ENCODE results near the gene HCN3.

Gene HCN3

DNA sequence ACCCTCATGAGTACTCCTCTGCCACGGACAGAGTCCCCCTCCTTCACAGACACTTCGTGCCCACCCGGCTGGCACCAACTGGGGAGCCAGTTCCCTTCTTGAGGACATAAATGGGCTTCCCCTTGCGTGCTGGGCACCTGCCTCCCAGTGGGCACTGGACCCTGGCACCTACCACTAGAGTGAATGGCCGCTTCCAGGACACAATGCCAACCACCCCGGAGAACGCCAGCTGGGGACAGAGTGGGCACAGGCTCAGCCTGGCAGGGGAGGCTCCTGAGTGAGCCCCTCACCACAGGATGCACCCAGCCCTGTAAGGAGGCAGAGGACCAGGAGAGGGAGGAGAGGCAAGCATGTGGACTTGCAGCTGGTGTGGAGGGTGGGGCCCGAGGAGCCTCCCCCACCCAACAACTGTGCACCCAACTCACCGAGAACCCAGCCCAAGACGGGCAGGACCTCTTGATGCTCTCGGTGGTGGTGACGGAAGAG, 23.0 kb upstream of the HCN3 start:
- no peak for DNase-seq (ENCODE audit: low read depth in 2 of 2)

DNA sequence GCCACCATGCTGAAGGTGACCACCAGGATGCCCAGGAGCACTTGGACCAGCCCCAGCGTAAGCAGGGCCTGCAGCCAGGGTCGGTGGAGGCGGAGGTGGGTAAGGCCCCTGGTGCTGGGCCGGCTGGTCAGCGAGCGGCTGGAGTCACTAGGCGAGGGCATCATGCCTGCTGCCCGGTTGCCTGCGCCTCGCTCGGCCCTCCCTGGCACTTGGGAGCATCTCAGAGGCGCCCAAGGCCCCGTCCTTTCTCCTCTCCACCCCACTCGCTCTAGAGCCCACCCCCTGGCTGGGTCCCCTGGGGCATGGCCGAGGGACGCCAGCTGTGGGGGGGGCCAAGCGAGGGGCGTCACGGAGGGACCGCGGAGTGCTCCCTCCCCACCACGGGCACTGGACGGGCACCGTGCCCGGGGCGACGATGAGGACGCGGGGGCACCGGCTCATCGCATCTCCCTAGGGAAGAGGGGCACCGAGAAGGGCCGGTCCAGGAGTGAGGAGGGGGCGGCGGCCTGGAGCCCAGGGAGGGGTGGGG, 22.5 kb upstream of the HCN3 start:
- DNase-seq (ENCODE audit: low read depth in 2 of 2) = no peak

DNA sequence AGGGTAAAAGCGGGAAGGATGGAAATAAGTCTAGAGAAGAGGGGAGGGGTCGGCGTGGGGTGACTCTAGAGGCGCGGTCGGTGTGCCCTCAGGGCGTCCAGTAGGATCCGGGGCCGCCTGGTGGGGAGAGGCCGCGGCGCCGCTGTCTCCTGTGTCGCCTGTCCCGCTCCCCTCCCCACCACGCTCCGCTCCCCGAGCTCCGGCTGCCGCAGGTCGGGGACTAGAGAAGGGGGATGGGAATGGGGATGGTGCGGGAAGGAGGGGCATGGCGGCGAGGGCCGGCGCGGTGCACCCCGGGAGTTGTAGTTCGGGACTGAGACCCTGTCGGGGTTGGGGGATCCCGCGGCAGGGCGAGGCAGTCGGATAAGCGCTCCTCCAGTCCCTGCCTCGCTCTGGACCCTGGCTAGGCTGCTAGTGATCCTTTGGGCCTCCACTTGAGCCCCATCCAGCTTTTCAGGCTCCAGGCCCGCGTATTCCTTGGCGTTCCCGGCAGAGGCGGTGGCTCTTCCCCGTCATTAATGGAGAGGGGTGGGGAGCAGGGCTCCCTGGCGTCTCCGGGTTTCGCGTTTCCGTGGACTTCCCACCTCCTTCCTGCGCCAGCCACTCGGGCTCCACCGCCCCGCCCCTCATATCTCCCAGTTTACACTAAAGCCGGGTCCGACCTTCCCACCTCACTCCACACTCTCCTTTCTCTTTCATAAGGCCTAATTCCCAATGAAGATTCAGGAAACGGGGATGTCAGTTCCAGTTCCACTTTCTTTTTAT, 21.8 kb upstream of the HCN3 start, which contains the start of gene ENTREP3:
TSS of gene ENTREP3 (minus strand) at position 241 of the 765 bp plus-strand sequence. CDS start 606 bp downstream, outside the sequence.
- peak; percentile 64 to 76 for DNase-seq (ENCODE audit: low read depth in 2 of 2)

- no peak for DNase-seq (ENCODE audit: low read depth in 2 of 2)
Measured at GRCh38 chr1:155256058-155256852, 21.0 kb upstream of the HCN3 start.

DNA sequence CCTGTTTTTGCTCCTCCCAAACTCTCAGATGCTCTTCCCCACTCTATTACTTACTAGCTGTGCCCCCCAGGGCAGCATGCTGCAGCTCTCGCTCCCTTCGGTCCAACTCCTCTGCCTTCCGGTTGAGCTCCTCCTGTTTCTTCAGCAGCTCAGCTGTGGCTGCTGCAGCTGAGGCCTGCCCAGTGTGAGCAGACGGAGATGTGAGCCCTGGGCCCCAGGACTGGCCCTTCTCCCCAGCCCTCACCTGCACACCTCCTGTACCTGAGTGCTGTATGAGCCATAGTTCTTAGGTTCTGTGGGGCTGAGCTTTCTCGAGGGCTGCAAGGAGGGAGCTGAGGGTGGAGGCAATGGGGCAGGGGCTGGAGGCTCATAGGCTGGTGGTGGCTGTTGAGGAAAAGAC, 17.0 kb upstream of the HCN3 start:
- DNase-seq (ENCODE audit: low read depth in 2 of 2) = no peak

DNA sequence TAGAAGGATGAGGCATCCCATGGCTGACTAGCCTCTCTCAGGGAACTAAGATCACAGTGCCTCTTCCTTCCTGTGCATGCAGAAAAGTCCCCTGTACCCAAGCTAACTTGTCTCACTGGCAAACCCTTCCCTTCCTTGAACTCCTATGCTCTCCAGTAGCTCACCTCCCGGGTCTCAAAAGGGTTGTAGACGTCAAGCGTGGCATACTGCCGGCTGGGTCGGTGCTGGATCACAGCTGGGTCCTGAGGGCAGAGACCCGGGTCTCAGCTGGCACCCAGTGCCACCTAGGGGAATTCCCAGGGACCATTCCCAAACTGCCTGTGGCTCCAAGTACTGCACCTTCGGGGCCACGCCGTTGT, 15.8 kb upstream of the HCN3 start:
- peak in 1 of 2 donors; percentile 21 for DNase-seq (ENCODE audit: low read depth in 2 of 2)

DNA sequence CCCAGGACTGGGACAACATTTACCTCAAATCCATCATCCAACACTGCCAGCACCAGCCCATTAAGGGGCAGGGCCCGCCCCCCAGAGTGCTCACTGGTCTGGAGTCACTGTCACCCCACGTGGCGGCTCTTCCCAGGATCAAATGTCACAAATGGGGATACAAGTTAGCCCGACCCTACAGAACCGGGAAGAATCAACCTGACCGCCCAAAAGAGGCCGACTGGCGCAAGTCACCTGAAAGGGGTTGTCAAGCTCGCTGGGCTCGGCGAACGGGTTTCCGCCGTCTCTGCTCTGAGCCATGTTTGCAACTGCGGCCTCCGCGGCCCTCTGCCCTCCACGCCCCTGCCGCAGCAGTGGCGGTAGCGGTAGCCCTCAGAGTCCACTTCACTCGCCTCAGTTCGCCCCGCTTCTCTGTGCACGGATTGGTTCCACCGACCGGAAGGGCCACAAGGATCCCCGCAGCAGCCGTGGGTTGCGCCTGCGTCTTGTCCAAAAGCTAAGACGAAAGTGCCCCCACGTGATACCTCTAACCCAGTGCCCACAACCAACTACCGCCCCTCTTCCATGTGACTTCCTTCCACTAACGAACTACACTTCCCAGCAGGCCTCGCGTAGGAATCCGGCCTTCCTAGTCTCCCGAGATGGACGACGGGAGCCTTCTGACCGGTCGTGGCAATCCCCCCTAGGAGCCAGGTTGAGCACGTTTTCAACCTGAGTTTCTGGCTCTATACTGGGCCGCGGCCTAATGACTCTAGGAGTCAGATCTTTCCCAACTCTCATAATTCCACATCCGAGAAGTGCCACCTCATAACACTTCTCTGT, 15.2 kb upstream of the HCN3 start, which contains the start of gene SCAMP3:
TSS of gene SCAMP3 (minus strand) at position 509 of the 822 bp plus-strand sequence. CDS start at position 300, 209 bp downstream.
- DNase-seq (ENCODE audit: low read depth in 2 of 2) = peak; percentile 71 to 77

GRCh38 chr1:155263067-155263466, 14.2 kb upstream of the HCN3 start:
- no peak for DNase-seq (ENCODE audit: low read depth in 2 of 2)

DNA sequence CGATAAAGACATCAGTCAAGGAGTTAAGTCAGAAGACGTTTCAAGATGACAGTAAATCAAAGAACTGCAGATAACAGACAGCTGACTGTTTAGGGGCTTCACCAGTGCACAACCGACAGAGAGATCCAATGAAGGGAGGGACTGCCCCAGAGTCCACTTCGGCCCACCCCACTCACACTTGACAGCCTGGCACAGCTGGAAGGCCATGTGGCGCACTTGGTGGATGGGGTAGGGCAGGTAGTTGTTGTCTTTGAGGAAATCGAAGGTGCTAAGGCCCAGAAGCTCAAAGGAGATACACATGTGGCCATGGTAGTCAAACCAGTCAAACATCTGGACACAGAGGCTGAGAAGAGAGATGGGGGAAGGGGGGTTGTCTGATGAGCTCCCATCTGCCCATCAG, 10.7 kb upstream of the HCN3 start:
- no peak for DNase-seq (ENCODE audit: low read depth in 2 of 2)

DNA sequence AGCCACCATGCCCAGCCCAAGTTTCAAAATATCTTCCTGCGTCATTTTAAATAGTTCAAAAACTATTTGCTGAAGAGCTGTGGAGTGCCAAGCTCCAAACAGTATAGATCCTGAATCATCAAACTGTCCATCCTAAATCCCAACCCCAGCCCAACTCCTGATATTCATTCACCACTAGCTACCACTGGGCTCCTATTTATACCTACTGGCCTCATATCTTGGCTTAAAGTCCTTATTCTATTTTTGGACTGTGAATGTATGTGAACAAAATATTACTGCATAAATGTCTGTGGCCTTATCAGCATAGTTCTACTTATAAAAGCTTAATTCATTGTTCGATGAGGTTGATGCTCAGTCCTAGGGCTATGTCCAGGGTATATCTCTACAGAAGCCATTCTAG, 9.9 kb upstream of the HCN3 start:
- DNase-seq (ENCODE audit: low read depth in 2 of 2) = no peak

DNA sequence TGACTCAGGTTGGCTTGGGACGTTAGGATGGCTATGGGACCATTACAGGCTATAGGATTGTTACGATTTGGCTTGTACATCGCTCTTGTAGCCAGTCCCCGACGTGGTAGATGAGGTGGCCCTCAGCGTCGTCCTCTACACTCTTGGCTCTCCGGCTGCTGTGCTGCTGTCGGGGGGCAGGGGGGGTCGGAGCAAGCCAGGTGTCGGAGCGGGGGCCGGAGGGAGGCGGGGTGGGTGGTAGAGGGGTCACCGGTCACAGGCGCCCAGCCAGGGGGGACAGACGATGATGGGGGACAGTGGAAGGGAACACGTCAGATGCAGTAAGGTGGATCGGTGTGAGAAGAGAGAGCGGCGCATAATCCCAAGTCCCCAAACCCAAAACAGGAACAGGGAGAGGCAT, 8.6 kb upstream of the HCN3 start:
- DNase-seq (ENCODE audit: low read depth in 2 of 2) = no peak

- DNase-seq (ENCODE audit: low read depth in 2 of 2) = no peak
Measured at GRCh38 chr1:155269381-155269780, 7.9 kb upstream of the HCN3 start.

DNA sequence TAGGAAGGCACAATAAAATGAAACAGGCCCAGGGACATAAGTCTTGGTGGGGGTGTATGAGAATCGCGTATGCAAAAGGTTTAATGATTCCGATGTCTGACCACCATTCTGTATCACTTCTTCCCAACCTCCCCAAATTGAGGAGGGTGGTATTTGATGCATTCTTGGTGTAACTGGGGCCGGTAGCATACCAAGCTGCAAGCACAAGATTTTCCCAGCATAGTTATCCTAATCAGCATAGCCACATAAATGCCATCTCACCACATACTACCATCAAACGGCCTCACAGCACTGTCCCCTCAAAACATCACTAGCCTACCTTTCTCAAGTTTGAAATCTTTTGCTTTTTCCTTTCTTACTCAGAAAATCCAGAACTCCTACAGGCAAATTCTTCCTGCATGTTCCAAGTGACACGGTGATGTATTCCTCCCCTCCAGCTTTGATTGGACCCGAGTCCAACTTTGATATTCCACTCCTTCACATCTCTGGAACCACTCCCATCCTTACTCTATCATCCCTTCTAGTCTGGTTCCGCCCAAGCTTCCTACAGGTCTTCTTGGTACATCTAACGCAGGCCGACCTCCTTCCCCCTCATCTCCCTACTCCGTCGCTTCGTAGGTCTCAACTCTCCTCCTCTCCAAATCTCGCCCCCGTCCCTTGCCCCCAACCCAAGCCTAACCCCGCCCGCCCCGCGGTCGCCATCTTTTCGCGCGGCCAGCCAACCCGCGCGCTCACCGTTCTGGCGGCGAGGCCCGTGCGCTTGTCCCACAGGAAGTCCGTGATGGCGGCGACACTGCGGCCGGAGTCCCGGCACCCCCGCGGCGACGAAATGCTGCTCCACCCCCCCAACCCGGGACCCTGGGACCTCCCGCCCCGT, 4.6 kb upstream of the HCN3 start:
- no peak for DNase-seq (ENCODE audit: low read depth in 2 of 2)

DNA sequence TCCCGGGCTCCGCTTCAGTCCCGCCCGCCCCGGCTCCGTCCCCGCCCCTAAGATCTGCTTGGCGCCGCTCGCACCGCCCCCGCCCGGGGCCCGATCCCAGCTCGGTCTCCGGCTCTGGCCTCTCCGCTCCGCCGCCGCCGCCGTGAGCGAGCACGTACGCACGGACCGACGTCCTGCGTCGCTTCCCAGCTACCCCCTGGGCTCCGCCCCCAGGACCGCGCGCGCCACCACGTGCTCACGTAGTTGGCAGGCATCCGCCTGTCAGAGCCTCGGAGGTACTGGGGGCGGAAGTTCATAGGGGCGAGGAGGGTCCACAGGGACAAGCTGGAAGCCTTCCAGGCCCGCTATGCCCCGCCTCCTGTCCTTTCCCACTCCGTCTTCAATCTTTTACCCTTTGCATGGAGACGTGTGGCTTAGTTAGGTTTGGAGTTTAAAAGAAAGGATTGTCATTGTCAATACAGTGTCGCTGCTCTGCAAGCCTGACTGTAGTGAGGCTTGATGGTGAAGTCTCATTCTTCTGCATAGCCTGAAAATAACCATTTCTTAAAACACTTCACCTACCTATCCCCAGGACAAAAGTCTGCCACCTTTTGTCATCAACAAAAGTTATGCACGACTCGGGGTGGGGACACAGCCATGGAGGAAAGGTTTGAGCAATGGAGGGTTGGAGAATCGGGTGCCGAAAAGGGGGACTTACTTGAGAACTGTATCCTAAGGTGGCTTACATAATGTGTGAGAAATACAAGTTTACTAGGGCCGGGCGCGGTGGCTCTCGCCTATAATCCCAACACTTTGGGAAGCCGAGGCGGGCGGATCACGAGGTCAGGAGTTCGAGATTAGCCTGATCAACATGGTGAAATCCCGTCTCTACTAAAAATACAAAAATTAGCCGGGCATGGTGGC, 3.7 kb upstream of the HCN3 start, which contains the start of gene CLK2:
TSS of gene CLK2 (minus strand) at position 162 of the 903 bp plus-strand sequence. CDS start 2,527 bp downstream, outside the sequence.
- peak; percentile 91 to 96 for DNase-seq (ENCODE audit: low read depth in 2 of 2)

GRCh38 chr1:155277902-155278688, 832 bp downstream of the HCN3 start:
- peak; percentile 65 to 67 for DNase-seq (ENCODE audit: low read depth in 2 of 2)

GRCh38 chr1:155278689-155279160, 1.5 kb downstream of the HCN3 start:
- DNase-seq (ENCODE audit: low read depth in 2 of 2) = no peak

DNA sequence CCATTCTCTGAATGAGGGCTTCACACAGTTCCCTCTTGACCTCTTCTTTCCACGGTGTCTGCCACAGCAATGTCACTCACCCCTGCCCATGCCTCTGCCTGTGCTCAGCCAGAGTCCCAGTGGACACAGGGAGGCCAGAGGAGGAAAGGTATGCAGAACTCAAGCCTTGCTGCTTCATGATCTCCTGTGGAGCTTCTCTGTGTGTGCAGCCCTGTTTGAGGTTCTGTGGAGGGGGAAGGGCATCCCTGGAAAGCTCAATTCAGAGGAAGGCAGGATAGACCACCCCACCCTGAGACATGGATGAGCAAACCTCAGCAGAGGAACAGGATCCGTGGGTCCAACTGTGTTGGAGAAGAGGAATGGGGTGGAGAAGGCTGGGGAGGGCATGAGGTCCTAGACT, 2.0 kb downstream of the HCN3 start:
- DNase-seq (ENCODE audit: low read depth in 2 of 2) = no peak

DNA sequence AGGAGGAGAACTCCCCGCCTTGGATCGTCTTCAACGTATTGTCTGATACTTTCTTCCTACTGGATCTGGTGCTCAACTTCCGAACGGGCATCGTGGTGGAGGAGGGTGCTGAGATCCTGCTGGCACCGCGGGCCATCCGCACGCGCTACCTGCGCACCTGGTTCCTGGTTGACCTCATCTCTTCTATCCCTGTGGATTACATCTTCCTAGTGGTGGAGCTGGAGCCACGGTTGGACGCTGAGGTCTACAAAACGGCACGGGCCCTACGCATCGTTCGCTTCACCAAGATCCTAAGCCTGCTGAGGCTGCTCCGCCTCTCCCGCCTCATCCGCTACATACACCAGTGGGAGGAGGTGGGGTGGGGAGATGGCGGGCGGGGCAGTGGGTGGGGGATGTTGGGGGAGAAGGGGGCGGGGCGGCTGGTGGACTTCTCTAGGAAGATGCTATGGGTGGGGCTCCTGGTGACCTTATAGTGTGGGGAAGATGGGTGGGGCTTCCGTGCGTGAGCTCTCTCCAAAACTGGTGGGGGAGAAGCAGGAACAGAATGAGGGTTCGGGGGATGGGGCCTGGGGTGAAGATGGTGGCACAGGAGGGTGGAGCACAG, 5.3 kb downstream of the HCN3 start:
- DNase-seq (ENCODE audit: low read depth in 2 of 2) = no peak

Measured in stimulated activated CD4-positive, alpha-beta T cell treated with anti-CD3 and anti-CD28 coated beads, Interleukin-1b, Interleukin-23, amount 100 ng/mL, for 4 hours (primary cell).